Calu3 (cell line): ENCODE results near the gene FXYD6. TPM values are rescaled to one million over a fixed set of nuclear protein-coding genes. Genes with fewer than 3 reads are reported as not detected.

Source experiments
- BruUV-seq: library from RNA; stranded (reverse); fragments of 400-500 nt; replicated peaks from 2 replicates; lab custom pipeline; 2021; lab: Mats Ljungman, UMichigan
- CTCF ChIA-PET: fragments of 300-600 bp; sonication (Branson Sonifier 250); formaldehyde crosslinking; loops from one replicate; lab custom pipeline; 2022; ENCODE audit warnings: antibody characterized with exemption; lab: Charles Lee
- DNase-seq: peaks from one replicate; pipeline ENCODE4 v3.0.0; 2022
- H3K27ac Mint-ChIP-seq: one replicate; pipeline ENCODE4 v1.8.0; 2022; ENCODE audit warnings: mixed read lengths; ENCODE audit not compliant: unreplicated experiment
- H3K27me3 Mint-ChIP-seq: one replicate; pipeline ENCODE4 v1.8.0; 2022; ENCODE audit warnings: mixed read lengths; ENCODE audit not compliant: unreplicated experiment
- H3K36me3 Mint-ChIP-seq: one replicate; pipeline ENCODE4 v1.8.0; 2022; ENCODE audit warnings: mild to moderate bottlenecking, moderate library complexity, mixed read lengths; ENCODE audit not compliant: insufficient read depth, unreplicated experiment
- H3K4me1 Mint-ChIP-seq: one replicate; pipeline ENCODE4 v1.8.0; 2022; ENCODE audit warnings: mild to moderate bottlenecking, low read depth, mixed read lengths; ENCODE audit not compliant: unreplicated experiment
- H3K4me3 Mint-ChIP-seq: one replicate; pipeline ENCODE4 v1.8.0; 2022; ENCODE audit warnings: mild to moderate bottlenecking, low read depth, moderate library complexity, mixed read lengths; ENCODE audit not compliant: unreplicated experiment
- H3K9me3 Mint-ChIP-seq: one replicate; pipeline ENCODE4 v1.8.0; 2022; ENCODE audit warnings: low read depth, mixed read lengths; ENCODE audit not compliant: unreplicated experiment
- intact Hi-C: fragments of 100-400 bp; cut with micrococcal nuclease; formaldehyde crosslinking; loops from one replicate; pipeline ENCODE4 v1.10.0; 2022; ENCODE audit not compliant: unreplicated experiment
- total RNA-seq: library from RNA; stranded (reverse); gene quantifications from 2 replicates; pipeline ENCODE4 v1.2.3, GENCODE V29; 2022
- TF ChIP-seq, protein P1 (sequence below): fragments of 200-600 bp; IDR thresholded peaks from one replicate; pipeline ENCODE4 v1.8.0; 2022; ENCODE audit warnings: antibody characterized with exemption; ENCODE audit not compliant: unreplicated experiment

The FXYD6 gene
- total RNA-seq, 1 experiment from 2014 or later = 0.61 TPM

DNA sequence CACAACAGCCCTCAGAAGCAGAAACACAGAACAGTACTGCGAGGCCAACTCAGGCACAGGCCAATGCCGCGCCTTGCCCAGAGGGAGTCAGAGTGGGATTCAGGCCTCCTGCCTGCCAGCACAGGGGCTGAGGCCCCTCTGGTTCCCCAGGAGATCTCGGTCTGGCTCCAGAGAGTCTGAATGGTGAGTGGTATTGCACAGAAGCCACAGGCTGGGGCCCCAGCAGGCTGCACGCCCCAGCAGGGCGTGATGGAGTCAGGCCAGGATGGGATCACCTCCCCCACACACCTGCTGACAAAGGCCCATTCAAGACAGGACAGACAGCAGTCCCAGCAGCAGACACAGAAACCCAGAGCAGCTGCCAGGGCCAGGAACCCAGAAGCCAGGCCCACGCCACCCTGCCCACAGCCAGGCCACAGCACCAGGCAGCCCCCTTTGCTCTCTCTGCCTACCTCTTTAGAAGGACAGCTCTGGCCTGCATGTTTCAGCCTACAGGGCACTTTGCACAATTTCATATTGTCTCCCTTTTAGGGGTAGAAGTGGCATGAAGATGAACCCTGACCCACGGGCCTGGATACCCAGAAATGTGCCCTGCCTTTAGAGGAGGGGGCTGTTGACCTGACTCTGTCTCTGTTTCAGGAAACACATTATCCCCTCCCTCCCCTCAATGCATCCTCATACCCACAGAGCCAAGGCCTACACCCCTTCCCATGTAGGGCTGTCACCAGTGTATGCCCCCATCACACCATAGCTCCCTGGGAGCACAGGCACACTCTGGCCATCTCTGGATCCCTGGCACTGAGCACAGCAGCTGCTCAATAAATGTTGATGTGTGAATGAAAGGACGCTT is 6.1 kb downstream of the FXYD6 start:
- CTCF ChIA-PET = no interaction called here
- peaks cover 72% of the 10 kb centered on the region for H3K27me3 Mint-ChIP-seq
- TF ChIP-seq, protein P1, sequence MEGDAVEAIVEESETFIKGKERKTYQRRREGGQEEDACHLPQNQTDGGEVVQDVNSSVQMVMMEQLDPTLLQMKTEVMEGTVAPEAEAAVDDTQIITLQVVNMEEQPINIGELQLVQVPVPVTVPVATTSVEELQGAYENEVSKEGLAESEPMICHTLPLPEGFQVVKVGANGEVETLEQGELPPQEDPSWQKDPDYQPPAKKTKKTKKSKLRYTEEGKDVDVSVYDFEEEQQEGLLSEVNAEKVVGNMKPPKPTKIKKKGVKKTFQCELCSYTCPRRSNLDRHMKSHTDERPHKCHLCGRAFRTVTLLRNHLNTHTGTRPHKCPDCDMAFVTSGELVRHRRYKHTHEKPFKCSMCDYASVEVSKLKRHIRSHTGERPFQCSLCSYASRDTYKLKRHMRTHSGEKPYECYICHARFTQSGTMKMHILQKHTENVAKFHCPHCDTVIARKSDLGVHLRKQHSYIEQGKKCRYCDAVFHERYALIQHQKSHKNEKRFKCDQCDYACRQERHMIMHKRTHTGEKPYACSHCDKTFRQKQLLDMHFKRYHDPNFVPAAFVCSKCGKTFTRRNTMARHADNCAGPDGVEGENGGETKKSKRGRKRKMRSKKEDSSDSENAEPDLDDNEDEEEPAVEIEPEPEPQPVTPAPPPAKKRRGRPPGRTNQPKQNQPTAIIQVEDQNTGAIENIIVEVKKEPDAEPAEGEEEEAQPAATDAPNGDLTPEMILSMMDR = no peak
- no peak overlapping the region for H3K27ac Mint-ChIP-seq
- H3K36me3 Mint-ChIP-seq = no peaks in the 10 kb centered on the region
- no TSS peak for BruUV-seq
- no peaks in the 10 kb centered on the region for H3K9me3 Mint-ChIP-seq
- H3K4me1 Mint-ChIP-seq = no peaks in the 10 kb centered on the region
- H3K4me3 Mint-ChIP-seq = no peak overlapping the region
- DNase-seq = peak; percentile 23
- intact Hi-C loops = no loop called here

DNA sequence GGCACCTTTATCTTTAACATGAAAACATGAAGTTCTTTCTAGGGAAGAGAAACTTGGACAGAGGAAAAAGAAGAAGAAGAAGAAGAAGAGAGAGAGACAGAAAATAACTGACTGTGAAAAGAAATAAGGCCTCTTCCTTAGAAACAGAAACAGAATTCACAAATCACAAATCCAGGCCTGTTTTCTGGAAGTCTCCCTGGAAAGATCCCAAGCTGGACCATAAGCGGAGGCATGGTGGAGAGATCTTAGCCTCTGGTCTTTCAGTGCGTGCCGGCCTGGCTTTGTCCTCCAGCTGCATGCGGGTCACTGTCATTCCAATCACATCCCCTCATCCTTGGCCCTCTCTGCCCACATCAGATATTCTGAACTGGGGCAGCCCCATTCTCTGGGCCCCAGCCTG is 6.9 kb downstream of the FXYD6 start:
- peaks cover 66% of the 10 kb centered on the region for H3K27me3 Mint-ChIP-seq
- no TSS peak for BruUV-seq
- H3K4me3 Mint-ChIP-seq = no peak overlapping the region
- H3K27ac Mint-ChIP-seq = no peak overlapping the region
- intact Hi-C loops = no loop called here
- no peak for DNase-seq
- H3K9me3 Mint-ChIP-seq = no peaks in the 10 kb centered on the region
- no peaks in the 10 kb centered on the region for H3K36me3 Mint-ChIP-seq
- H3K4me1 Mint-ChIP-seq = no peaks in the 10 kb centered on the region
- CTCF ChIA-PET = no interaction called here
- TF ChIP-seq, protein P1 = no peak

GRCh38 chr11:117868815-117869561 is 7.5 kb downstream of the FXYD6 start:
- no peak overlapping the region for H3K4me3 Mint-ChIP-seq
- CTCF ChIA-PET = no interaction called here
- no peak for DNase-seq

GRCh38 chr11:117868088-117868487 is 8.4 kb downstream of the FXYD6 start:
- peaks cover 51% of the 10 kb centered on the region for H3K27me3 Mint-ChIP-seq

More at GRCh38 chr11:117868815-117869561, 7.5 kb downstream of the FXYD6 start:
- intact Hi-C loops = no loop called here
- Mint-ChIP-seq H3K27me3 (peaks cover 60% of the 10 kb centered on the region), H3K4me1 (no peaks in the 10 kb centered on the region), H3K36me3 (no peaks in the 10 kb centered on the region), H3K9me3 (no peaks in the 10 kb centered on the region), H3K27ac (no peak overlapping the region)
- no TSS peak for BruUV-seq
- TF ChIP-seq, protein P1 = no peak

More at GRCh38 chr11:117868088-117868487, 8.4 kb downstream of the FXYD6 start:
- Mint-ChIP-seq H3K36me3 (no peaks in the 10 kb centered on the region), H3K9me3 (no peaks in the 10 kb centered on the region), H3K4me3 (no peak overlapping the region), H3K4me1 (no peaks in the 10 kb centered on the region), H3K27ac (no peak overlapping the region)
- CTCF ChIA-PET = interaction anchor here (0.6 kb wide), 1 partner anchor 12 kb away, joined by 3 read pairs; no protein-coding TSS in a partner anchor
- TF ChIP-seq, protein P1 = no peak
- no peak for DNase-seq
- no TSS peak for BruUV-seq
- intact Hi-C loops = no loop called here
